Duodenal mucosa (tissue), 2 donors: ENCODE results near the gene ARHGAP5.

Source experiments
- H3K27ac ChIP-seq: one replicate; pipeline ENCODE4 v1.7.0; 2013; ENCODE audit warnings: low read depth, low read length
- H3K27me3 ChIP-seq, 2 donors: one replicate each; pipeline ENCODE4 v1.7.0; 2013; ENCODE audit warnings: low read length in 2 of 2, control low read depth in 1 of 2; ENCODE audit not compliant: insufficient read depth in 2 of 2, control insufficient read depth in 1 of 2
- H3K36me3 ChIP-seq, 2 donors: one replicate each; pipeline ENCODE4 v1.7.0; 2013; ENCODE audit warnings: low read length in 2 of 2, control low read depth in 1 of 2; ENCODE audit not compliant: insufficient read depth in 2 of 2, control insufficient read depth in 1 of 2
- H3K4me1 ChIP-seq, 2 donors: one replicate each; pipeline ENCODE4 v1.7.0; 2013; ENCODE audit warnings: low read length in 2 of 2, control low read depth in 1 of 2; ENCODE audit not compliant: insufficient read depth in 2 of 2, control insufficient read depth in 1 of 2
- H3K4me3 ChIP-seq, 2 donors: one replicate each; pipeline ENCODE4 v1.7.0; 2013; ENCODE audit warnings: low read length in 2 of 2, low read depth in 1 of 2
- H3K9ac ChIP-seq, 2 donors: one replicate each; pipeline ENCODE4 v1.7.0; 2013; ENCODE audit warnings: low read length in 2 of 2, low read depth in 1 of 2
- H3K9me3 ChIP-seq, 2 donors: one replicate each; pipeline ENCODE4 v1.7.0; 2013; ENCODE audit warnings: low read length in 2 of 2, control low read depth in 1 of 2; ENCODE audit not compliant: control insufficient read depth in 1 of 2

The ARHGAP5 gene

DNA sequence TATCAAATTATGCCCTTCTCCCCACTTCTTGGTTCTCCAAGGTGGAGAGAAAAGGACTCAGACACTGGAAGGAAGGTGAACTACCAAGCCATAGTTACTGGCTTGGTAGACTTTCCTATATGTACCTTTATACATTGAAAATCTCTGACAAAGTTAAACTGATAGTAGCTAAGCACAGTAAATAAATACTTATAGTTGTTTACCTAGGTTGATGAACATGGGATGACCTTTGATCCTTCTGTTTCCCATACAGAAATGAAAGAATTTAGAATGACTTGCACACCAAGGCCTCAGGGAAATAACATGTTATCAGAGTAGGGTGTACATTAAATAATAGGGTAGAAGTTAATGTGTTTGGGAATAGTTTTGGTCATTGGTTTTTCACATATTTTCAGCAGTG lies 6.7 kb downstream of the ARHGAP5 start:
- Histone ChIP-seq H3K9me3 (no peaks in the 10 kb centered on the region), H3K9ac (no peak overlapping the region), H3K4me1 (peaks cover 37 to 53% of the 10 kb centered on the region in 2 donors), H3K27ac (no peak overlapping the region), H3K36me3 (no peaks in the 10 kb centered on the region), H3K4me3 (no peak overlapping the region), H3K27me3 (no peaks in the 10 kb centered on the region)

DNA sequence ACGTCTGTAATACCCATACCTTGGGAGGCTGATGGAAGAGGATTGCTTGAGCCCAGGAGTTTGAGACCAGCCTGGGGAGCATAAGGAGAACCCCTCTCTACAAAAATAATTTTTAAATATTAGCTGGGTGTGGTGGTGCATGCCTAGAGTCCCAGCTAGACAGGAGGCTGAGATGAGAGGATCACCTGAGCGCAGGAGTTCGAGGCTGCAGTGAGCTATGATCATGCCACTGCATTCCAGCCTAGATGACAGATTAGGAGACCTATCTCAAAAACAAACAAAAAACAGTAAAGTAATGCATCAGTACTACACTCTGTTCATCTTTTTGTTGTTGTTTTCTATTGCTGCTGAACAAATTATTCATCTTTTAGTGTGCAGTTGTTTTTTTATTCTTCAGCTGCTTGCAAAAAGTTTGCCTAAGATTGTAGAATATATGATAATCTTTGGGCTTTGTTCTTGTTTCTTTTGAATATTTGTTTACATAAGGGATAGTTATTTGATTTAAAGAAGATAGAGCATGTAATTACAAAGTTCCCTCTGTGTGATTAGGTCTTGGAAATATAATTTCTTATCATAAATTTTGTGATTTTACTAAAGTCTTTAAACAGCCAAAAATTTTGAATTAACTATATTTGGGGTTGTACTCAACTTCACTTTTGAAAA lies 8.2 kb downstream of the ARHGAP5 start:
- Histone ChIP-seq H3K4me1 (peaks cover 29 to 53% of the 10 kb centered on the region in 2 donors), H3K27me3 (no peaks in the 10 kb centered on the region), H3K36me3 (no peaks in the 10 kb centered on the region), H3K27ac (no peak overlapping the region), H3K4me3 (no peak overlapping the region), H3K9ac (no peak overlapping the region), H3K9me3 (no peaks in the 10 kb centered on the region)

GRCh38 chr14:32085845-32086383 lies 8.8 kb downstream of the ARHGAP5 start:
- Histone ChIP-seq H3K4me3 (no peak overlapping the region), H3K27ac (no peak overlapping the region), H3K4me1 (peaks cover 29 to 47% of the 10 kb centered on the region in 2 donors), H3K27me3 (no peaks in the 10 kb centered on the region), H3K36me3 (peaks cover 0 to 6% of the 10 kb centered on the region in 2 donors), H3K9me3 (no peaks in the 10 kb centered on the region), H3K9ac (no peak overlapping the region)

DNA sequence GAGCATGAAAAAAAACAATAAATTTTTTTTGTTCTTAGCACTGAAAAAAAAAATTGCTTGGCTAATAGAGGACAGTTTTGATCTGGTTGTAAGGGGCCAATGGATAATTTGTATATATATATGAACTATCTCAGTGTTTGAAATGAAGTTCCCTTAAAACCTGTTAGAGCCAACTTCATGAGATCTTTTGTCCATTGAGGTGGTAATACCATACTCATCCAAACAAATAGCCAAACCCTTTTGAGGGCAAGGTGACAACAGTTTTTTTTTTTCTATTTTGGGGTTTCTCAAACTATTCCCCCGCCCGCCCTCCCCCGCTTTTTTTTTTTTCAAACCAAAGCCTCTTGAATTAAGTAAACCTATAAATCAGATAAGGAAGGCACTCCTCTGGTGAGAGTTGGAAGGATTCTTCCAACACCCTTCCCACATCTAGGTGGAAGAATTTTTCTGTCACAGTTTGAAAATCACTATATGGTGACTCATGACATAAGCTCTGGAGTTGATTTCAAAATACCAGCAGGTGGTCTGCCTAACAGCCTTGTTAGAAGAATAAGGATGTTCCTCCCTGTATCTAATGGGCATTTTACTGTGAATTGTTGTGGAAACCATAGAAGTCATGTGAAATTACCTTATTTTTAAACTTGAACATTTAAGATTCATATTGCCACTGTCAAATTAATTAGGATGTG lies 10.2 kb downstream of the ARHGAP5 start:
- H3K9me3 ChIP-seq: no peaks in the 10 kb centered on the region
- no peak overlapping the region for H3K9ac ChIP-seq
- peaks cover 0 to 16% of the 10 kb centered on the region in 2 donors for H3K36me3 ChIP-seq
- H3K27me3 ChIP-seq: no peaks in the 10 kb centered on the region
- H3K27ac ChIP-seq: no peak overlapping the region
- H3K4me1 ChIP-seq: peaks cover 22 to 35% of the 10 kb centered on the region in 2 donors
- H3K4me3 ChIP-seq: no peak overlapping the region

- Histone ChIP-seq H3K4me1 (peaks cover 16 to 31% of the 10 kb centered on the region in 2 donors), H3K9ac (no peak overlapping the region), H3K9me3 (no peaks in the 10 kb centered on the region)
Measured at GRCh38 chr14:32087907-32088306, 10.8 kb downstream of the ARHGAP5 start.

DNA sequence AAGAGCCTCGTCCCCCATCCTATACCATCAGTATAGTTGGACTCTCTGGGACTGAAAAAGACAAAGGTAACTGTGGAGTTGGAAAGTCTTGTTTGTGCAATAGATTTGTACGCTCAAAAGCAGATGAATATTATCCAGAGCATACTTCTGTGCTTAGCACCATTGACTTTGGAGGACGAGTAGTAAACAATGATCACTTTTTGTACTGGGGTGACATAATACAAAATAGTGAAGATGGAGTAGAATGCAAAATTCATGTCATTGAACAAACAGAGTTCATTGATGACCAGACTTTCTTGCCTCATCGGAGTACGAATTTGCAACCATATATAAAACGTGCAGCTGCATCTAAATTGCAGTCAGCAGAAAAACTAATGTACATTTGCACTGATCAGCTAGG lies 13.6 kb downstream of the ARHGAP5 start:
- no peaks in the 10 kb centered on the region for H3K9me3 ChIP-seq
- H3K4me1 ChIP-seq: peaks cover 0 to 6% of the 10 kb centered on the region in 2 donors
- no peak overlapping the region for H3K4me3 ChIP-seq
- H3K27me3 ChIP-seq: no peaks in the 10 kb centered on the region
- H3K9ac ChIP-seq: no peak overlapping the region
- H3K36me3 ChIP-seq: peaks cover 0 to 23% of the 10 kb centered on the region in 2 donors
- no peak overlapping the region for H3K27ac ChIP-seq

More at GRCh38 chr14:32087907-32088306, 10.8 kb downstream of the ARHGAP5 start:
- H3K4me3 ChIP-seq: no peak overlapping the region
- H3K27ac ChIP-seq: no peak overlapping the region
- peaks cover 0 to 20% of the 10 kb centered on the region in 2 donors for H3K36me3 ChIP-seq
- H3K27me3 ChIP-seq: no peaks in the 10 kb centered on the region

GRCh38 chr14:32099473-32099872 lies 22.4 kb downstream of the ARHGAP5 start:
- H3K9me3 ChIP-seq: no peaks in the 10 kb centered on the region
- H3K36me3 ChIP-seq: peaks cover 0 to 12% of the 10 kb centered on the region in 2 donors
- no peak overlapping the region for H3K4me3 ChIP-seq
- H3K4me1 ChIP-seq: no peaks in the 10 kb centered on the region
- H3K9ac ChIP-seq: no peak overlapping the region
- no peak overlapping the region for H3K27ac ChIP-seq
- H3K27me3 ChIP-seq: no peaks in the 10 kb centered on the region

- peaks cover 0 to 12% of the 10 kb centered on the region in 2 donors for H3K36me3 ChIP-seq
Measured at GRCh38 chr14:32100175-32100574, 23.1 kb downstream of the ARHGAP5 start.

DNA sequence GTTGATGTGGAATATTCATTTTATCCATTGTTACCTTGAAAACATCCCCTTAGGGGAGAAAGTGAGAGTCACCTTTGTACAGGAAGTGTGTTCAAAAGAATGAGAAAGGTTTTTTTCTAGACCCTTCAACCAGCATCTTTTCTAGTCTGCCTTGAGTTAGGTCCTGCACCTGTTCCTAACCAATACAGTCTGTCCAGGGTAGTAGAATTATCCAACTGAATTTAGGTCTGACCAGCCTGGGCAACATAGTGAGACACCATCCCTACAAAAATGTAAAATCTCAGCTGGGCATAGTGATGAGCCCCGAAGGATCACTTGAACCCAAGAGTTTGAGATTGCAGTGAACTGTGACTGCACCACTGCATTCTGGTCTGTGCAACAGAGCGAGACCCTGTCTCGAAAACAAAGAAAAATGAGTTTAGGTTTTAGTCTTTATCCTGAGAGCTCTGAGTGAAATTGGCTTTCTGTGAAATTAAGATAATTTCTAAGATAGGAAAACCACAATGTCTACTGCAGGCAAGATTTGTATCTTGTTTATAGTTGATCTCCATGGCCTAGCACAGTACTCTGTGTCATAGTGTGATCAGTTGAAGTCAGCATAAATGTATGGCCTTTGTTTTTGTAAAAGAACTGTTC lies 25.2 kb downstream of the ARHGAP5 start:
- Histone ChIP-seq H3K4me3 (no peak overlapping the region), H3K27ac (no peak overlapping the region), H3K4me1 (peaks cover 0 to 4% of the 10 kb centered on the region in 2 donors), H3K9me3 (no peaks in the 10 kb centered on the region), H3K9ac (no peak overlapping the region), H3K27me3 (no peaks in the 10 kb centered on the region), H3K36me3 (peaks cover 0 to 6% of the 10 kb centered on the region in 2 donors)

More at GRCh38 chr14:32100175-32100574, 23.1 kb downstream of the ARHGAP5 start:
- no peaks in the 10 kb centered on the region for H3K27me3 ChIP-seq
- H3K9ac ChIP-seq: no peak overlapping the region
- H3K4me1 ChIP-seq: no peaks in the 10 kb centered on the region
- no peak overlapping the region for H3K27ac ChIP-seq
- no peak overlapping the region for H3K4me3 ChIP-seq
- no peaks in the 10 kb centered on the region for H3K9me3 ChIP-seq

- Histone ChIP-seq H3K9me3 (no peaks in the 10 kb centered on the region), H3K9ac (no peak overlapping the region), H3K4me3 (no peak overlapping the region), H3K36me3 (peaks cover 0 to 6% of the 10 kb centered on the region in 2 donors), H3K27me3 (no peaks in the 10 kb centered on the region), H3K4me1 (peaks cover 0 to 4% of the 10 kb centered on the region in 2 donors), H3K27ac (no peak overlapping the region)
Measured at GRCh38 chr14:32102968-32103367, 25.9 kb downstream of the ARHGAP5 start.
